Keratinocyte (primary cell): ENCODE data around the gene NUCKS1.

Experiments used
- CTCF ChIP-seq, 3 experiments: IDR thresholded peaks in 1 of 3; conservative IDR thresholded peaks in 1 of 3; optimal IDR thresholded peaks in 1 of 3; 2 replicates in 2 of 3; 3 replicates in 1 of 3; pipeline versions ENCODE3 to v1.5.1; 2011; ENCODE audit warnings: low read length in 3 of 3, mild to moderate bottlenecking in 3 of 3, moderate library complexity in 2 of 3, control low read depth in 1 of 3, inconsistent platforms in 1 of 3; ENCODE audit not compliant: insufficient read depth in 2 of 3; ENCODE audit errors: extremely low read depth in 1 of 3
- EZH2 ChIP-seq: IDR thresholded peaks from one replicate; pipeline ENCODE4 v1.6.1; 2012; ENCODE audit warnings: inconsistent platforms, mild to moderate bottlenecking, low read length, moderate library complexity

DNA sequence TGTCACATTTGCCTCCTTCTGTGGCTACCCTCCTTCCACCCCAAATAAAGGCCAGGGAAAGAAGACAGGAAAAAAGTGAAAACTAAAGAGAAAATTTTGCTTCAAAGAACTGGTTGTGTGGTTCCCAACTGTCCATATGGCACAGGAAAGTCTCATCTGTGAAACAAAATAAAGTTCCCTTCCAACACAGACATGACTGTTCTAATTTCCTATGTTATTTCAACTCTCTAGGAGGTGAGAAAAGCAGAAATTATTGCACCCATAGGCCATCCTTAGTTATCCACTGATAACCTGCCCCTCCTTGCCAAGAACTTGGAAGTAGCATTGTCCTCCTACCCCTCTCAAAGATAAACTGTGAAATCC lies 33.4 kb upstream of the NUCKS1 start:
- TF ChIP-seq CTCF (optimal IDR thresholded peaks at IDR 0.05 in 1 of 3, IDR thresholded peaks at IDR 0.05 in 1 of 3, conservative IDR thresholded peaks at IDR 0.05 in 1 of 3; ENCODE audit: extremely low read depth in 1 of 3, insufficient read depth in 2 of 3, low read length in 3 of 3) (no peak), EZH2 (no peak)
